ENCODE data around the gene EXPH5.

DNA sequence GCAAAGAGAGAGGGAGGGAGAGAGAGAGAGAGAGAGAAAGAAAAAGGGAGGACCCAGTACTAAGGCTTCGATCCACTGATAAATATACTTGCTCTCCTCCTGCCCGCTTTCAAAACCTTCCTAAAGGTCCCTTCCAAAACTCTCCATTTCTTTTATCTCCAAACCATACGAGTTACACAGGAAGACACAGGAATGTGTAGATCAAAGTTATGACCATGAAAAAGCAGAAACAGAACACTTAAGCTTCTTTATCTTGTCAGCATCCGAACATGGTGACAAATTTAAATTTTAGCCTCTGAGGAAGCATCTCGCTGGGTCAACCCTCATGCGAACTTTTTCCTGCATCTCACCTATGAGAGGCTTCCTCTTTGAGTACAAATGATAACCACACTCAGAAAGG, 66.2 kb downstream of the EXPH5 start:
- no peak for TF ChIP-seq ARNTL (CRISPR knock-in tag; IDR thresholded peaks at IDR 0.05; ENCODE audit: borderline replicate concordance, low read depth)
- no peak for TF ChIP-seq ZNF8 (CRISPR knock-in tag; IDR thresholded peaks at IDR 0.05)
- no peak for TF ChIP-seq TOX (CRISPR knock-in tag; IDR thresholded peaks at IDR 0.05; ENCODE audit: borderline replicate concordance)
